NB4 (cell line): ENCODE results near the gene ALS2CL.

Experiments used
- MYC ChIP-seq: IDR thresholded peaks from 2 replicates; pipeline ENCODE4 v1.6.1; 2011; ENCODE audit warnings: low read depth, low read length
- POLR2A ChIP-seq: IDR thresholded peaks from 2 replicates; pipeline ENCODE4 v1.6.1; 2011; ENCODE audit warnings: mild to moderate bottlenecking; ENCODE audit not compliant: insufficient read length; ENCODE audit errors: extremely low read depth
- TF ChIP-seq, protein P1 (sequence below): IDR thresholded peaks from 2 replicates; pipeline ENCODE4 v1.6.1; 2011; ENCODE audit warnings: low read depth, low read length
- TF ChIP-seq, protein P2 (sequence below): IDR thresholded peaks from one replicate; pipeline ENCODE4 v1.5.1; 2012; ENCODE audit warnings: low read depth, low read length

DNA sequence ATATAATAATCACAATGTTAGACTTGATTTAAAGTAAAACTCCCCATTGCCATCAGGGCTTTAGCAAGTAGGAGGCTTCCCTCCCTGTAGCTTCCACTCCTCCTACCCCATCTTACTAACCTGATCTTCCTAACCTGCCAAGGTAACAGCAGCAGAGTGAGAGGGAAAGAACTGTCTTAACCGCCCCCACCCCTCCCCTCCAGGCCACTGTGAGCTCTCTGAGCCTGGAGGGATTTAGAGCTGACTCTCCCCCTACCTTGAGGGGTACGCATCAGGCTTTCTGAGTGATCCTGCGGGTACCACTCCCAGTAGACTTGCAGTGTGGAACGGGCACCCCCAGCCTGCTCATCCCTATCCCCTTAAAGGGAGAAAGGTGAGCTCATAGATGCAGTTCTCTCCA lies 35.6 kb upstream of the ALS2CL start:
- TF ChIP-seq, protein P1, sequence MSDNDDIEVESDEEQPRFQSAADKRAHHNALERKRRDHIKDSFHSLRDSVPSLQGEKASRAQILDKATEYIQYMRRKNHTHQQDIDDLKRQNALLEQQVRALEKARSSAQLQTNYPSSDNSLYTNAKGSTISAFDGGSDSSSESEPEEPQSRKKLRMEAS: no peak
- TF ChIP-seq, protein P2, sequence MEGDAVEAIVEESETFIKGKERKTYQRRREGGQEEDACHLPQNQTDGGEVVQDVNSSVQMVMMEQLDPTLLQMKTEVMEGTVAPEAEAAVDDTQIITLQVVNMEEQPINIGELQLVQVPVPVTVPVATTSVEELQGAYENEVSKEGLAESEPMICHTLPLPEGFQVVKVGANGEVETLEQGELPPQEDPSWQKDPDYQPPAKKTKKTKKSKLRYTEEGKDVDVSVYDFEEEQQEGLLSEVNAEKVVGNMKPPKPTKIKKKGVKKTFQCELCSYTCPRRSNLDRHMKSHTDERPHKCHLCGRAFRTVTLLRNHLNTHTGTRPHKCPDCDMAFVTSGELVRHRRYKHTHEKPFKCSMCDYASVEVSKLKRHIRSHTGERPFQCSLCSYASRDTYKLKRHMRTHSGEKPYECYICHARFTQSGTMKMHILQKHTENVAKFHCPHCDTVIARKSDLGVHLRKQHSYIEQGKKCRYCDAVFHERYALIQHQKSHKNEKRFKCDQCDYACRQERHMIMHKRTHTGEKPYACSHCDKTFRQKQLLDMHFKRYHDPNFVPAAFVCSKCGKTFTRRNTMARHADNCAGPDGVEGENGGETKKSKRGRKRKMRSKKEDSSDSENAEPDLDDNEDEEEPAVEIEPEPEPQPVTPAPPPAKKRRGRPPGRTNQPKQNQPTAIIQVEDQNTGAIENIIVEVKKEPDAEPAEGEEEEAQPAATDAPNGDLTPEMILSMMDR: no peak
- TF ChIP-seq MYC: no peak
- TF ChIP-seq POLR2A: no peak
